ENCODE measurements around the gene OR5K3.

DNA sequence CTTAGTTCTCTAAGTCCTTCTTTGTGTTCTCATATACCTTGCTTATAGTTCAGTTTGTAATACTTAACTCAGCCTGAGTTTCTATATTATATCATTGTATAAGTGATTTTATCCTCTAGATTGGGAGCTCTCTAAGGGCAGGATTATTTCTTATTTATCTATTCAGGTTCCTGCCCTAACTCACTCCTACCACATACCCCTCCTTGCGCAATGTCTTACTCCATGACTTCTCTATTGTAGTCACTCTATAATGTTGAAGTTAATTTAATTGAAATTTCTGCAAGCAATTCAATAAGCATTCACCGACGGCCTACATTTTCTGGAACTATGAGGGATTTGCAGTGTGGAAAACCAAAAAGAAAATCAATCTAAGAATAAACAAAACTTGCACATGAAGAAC lies 40.4 kb upstream of the OR5K3 start:
- TF ChIP-seq, protein P1, sequence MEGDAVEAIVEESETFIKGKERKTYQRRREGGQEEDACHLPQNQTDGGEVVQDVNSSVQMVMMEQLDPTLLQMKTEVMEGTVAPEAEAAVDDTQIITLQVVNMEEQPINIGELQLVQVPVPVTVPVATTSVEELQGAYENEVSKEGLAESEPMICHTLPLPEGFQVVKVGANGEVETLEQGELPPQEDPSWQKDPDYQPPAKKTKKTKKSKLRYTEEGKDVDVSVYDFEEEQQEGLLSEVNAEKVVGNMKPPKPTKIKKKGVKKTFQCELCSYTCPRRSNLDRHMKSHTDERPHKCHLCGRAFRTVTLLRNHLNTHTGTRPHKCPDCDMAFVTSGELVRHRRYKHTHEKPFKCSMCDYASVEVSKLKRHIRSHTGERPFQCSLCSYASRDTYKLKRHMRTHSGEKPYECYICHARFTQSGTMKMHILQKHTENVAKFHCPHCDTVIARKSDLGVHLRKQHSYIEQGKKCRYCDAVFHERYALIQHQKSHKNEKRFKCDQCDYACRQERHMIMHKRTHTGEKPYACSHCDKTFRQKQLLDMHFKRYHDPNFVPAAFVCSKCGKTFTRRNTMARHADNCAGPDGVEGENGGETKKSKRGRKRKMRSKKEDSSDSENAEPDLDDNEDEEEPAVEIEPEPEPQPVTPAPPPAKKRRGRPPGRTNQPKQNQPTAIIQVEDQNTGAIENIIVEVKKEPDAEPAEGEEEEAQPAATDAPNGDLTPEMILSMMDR (IDR thresholded peaks at IDR 0.05) = no peak
- TF ChIP-seq POLR2A (IDR thresholded peaks at IDR 0.05) = no peak

Measured in esophagus squamous epithelium (tissue), 4 donors.